Activated CD4-positive, alpha-beta T cell treated with anti-CD3 and anti-CD28 coated beads, Interleukin-2, amount 50 U/mL, for 48 hours (primary cell): Measurements from ENCODE around the gene INPP5J.
A peak's percentile ranks its signal among the peaks of the same experiment; 100 is the strongest.

Experiments used
- DNase-seq, 2 experiments: peaks; one replicate each; pipeline ENCODE4 v3.0.0-alpha.2; 2020

INPP5J gene

DNA sequence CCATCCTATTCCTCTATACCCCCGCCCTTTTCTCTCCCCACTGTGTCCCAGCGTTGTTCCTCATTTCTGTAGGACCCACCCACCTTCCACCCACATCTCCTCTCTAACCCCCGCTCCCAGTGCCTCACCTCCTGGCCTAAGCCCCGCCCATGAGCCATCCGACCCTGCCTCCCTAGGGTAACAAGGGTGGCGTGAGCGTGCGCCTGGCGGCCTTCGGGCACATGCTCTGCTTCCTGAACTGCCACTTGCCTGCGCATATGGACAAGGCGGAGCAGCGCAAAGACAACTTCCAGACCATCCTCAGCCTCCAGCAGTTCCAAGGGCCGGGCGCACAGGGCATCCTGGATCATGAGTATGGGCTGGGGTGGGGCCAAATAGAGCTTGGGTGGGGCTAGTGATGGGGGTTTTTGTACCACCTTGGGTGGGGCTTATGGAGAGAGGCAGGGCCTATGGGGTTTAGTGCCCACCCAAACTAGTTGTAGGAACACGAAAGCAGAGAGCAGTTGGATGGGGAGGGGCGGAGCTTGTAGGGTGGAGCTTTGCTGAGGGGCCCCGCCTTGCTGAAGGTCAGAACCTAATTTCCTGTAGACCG is 4.5 kb downstream of the INPP5J start:
- no peak for DNase-seq

DNA sequence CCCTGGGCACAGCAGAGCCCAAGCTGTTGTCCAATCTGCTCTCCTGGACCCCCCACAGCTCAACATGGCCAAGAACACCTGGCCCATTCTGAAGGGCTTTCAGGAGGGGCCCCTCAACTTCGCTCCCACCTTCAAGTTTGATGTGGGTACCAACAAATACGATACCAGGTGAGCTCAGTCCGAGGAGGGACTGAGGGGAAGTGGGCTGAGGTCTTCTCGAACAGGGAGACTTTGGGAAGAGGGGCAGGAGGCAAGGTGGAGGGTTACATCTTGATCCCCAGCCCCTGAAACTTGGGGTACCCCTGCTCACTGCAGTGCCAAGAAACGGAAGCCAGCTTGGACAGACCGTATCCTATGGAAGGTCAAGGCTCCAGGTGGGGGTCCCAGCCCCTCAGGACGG is 5.4 kb downstream of the INPP5J start:
- DNase-seq, result no peak

DNA sequence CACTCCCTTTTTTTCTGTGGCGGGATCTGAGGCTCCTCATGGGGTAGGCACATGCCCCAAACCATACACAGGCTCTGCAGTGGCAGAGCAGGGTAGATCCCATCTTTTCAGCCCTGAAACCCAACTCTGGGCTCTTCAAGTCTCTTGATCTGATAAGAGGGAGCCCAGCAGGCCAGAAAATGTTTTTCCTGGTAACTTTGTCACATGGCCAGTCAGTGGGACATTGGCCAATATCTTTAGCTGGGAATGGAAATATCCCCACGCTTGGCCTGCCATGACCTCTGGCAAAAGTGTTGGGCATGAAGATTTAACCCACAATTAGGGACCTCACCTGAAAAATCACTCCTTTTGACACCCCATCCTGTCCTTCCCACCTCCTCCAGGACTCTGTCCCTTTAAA is 8.1 kb downstream of the INPP5J start:
- no peak for DNase-seq

DNA sequence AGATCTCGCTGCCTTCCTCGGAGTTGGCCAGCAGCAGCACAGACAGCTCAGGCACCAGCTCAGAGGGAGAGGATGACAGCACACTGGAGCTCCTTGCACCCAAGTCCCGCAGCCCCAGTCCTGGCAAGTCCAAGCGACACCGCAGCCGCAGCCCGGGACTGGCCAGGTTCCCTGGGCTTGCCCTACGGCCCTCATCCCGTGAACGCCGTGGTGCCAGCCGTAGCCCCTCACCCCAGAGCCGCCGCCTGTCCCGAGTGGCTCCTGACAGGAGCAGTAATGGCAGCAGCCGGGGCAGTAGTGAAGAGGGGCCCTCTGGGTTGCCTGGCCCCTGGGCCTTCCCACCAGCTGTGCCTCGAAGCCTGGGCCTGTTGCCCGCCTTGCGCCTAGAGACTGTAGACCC is 11.1 kb downstream of the INPP5J start:
- no peak for DNase-seq

DNA sequence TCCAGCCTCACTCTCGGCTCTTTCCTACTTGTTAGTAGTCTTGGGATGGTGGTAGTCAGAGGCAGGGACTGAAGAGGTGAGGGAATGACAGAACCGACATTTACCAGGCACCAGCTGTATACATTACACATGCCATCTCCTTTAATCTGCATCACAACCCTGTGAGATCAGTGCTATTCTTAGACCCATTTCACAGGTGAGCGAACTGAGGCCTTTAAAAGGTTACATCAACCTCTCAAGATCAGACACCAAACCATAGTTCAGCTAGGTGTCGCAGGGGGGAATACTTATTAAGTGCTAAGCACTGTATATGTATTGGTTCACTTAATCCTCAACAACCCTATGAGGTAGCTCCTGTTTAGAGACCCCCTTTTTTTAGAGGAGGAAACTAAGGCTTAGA is 11.9 kb downstream of the INPP5J start:
- DNase-seq, result no peak

DNA sequence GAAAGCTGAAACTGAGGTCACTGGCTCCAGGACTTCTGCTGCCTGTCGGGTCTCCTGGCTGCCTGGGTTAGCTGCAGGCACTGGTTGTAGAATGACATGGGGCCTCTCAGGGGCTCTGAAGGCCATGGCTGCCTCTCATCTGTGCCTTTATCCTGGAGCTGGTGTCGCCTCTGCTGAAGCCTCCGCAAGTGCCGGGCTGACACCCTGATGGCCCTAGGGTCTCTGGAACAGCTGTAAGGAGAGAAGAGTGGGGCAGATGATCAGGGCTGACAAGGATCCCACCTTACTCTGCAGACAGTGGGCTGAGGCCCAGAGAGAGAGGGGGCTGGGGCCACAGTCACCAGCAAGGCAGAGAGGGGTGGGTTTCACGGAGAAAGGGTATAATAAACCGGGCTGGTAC is 12.9 kb downstream of the INPP5J start:
- no peak for DNase-seq

DNA sequence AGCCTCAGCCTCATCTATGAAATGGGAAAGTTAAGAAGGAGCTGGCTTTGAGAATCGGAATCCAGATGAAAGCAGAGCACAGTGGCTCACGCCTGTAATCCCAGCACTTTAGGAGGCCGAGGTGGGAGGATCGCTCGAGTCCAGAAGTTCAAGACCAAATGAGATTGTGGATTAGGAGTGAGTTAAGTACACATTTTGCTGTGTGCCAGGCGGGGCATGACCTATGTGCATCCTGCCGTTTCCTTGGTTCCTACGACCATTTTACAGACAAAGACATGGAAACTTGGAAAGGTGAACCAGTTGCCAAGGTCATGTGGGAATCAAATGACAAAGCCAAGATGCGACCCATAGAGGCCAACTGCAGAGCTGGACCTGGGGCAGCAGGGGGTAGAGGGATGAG is 13.4 kb downstream of the INPP5J start:
- no peak for DNase-seq

DNA sequence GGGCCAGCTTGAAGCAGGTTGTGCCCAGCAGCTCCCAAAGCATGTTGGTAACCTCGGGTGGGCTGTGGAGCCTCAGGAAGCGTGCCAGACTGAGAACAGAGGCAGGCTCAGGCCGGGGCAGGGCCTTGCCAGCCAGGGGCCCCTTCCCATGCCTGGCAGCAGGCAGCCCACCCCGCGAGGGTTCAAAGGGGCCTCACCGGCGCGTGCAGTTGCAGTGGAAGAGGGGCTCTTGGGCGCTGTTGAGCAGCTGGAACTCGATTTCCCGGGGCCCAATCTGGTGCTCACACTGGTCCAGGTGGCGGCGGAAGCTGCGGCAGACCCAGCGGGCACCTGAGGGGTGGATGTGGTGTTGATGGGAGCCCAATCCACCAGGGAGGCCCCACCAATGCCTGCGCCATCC is 13.9 kb downstream of the INPP5J start:
- no peak for DNase-seq

DNA sequence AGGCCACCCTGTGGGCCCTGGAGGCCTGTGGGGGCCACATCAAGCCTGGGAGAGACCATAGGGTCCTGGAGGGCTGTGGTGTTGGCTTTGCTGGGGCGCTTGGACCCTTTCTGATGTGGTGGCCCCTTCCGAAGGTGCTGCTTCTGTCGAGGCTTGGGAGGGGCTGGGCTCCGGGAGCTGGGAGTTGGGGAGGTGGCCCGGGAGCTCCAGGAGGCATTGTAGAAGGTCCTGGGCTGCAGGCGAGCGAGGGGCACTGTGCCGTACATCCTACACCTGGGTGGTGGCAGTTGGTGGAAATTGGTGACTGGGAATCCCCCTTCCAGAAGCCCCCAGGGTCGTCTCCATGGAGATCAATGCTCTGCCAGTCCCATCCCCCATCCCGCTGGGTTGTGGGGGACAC is 15.0 kb downstream of the INPP5J start:
- DNase-seq, result no peak

DNA sequence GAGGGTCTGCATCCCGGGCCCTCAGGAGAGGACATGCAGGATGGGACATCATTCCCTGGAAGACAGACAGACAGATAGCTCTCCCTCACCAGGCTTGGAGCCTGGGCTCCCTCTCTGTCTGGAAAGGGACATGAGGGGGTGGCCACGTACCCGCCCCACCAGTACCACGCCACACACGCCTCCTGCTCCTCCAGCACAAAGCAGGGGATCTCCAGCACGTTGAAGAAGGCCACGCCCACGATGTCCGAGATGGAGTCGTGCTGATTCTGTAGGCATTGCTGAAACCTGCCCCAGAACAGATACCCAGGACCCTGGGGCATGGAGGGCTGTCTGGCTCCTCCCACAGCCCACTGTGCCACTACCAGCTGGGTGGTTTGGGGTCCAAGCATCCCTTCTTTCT is 15.4 kb downstream of the INPP5J start:
- no peak for DNase-seq

DNA sequence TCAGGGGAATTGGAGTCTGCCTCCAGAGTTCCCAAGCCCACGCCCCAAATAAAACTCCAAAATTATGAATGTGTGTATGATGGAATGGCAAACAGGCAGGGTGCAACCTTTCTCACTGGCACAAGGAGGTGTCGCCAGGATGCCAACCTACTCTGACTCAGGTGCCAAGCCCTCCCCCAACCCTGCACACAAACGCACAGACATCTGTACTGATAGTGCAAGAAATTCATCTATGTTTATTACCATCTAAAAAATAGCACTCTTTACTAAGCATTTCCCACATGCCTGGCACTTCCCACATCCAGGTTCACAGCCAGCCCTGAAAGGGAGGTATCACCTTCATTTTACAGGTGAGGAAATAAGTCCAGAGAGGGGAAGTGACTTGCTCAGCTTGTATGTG is 16.3 kb downstream of the INPP5J start:
- no peak for DNase-seq

DNA sequence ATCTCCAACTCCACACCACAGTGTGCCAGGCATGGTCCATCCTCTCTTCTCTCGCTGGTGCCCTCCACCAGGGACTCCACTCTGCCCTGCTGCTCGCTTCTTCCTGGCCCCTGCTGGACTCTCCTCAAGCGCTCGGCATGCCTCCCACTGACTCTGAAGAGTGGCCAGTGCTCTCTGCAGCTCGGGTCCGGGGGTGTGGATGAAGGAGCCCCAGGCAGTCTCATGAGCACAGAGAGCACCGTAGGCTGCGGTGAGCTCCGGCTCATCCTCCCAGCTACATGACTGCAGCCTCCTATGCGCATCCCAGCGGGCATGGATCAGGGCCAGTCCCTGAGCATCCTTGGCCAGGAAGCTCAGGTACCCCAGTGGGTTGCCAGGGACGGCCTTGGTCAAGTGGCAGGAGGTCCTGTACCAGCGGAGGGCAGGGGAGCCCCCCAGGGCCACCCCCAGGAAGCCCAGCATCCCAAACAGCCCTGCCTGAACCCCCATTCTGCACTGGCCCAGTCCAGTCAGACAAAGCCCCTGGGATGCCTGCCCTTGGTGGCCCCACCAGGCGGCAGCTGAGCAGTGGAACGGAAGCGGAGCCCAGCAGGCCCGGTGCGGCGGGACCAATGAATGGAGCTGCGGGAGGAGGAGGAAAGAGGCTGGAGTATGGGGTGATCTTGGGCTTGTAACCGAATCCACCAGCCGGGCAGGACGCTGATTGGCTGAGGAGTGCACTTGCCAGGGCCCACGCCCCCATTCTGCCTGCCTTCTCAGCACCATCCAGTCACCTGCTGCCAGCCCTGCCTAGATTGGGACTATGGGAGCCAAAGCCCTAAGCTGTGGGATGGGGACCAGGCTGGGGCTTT is 17.3 kb downstream of the INPP5J start, which contains the start of gene PLA2G3:
Gene PLA2G3 (minus strand): TSS at position 643 of the 851 bp plus-strand sequence. CDS start 154 bp downstream, at position 489.
- DNase-seq, result no peak

DNA sequence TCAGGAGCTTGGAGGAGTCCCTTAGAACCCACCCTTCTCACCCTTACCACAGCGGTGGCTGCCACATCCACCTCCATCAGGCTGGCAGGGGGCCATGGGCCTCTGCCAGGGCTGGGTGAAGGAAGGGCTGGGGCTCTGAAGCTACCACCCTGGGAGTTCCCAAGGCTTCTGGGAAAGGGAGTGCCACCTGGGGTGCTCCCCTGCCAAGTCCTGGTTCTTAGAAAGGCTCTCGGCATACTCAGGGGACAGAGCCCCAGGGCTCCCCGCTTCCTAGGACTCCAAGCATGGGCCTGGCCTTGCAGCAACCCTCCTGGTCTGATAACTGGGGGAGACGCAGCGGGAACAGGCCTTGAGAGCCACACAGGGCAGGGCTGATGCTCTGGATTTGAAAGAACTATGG is 18.0 kb downstream of the INPP5J start:
- DNase-seq, result no peak

DNA sequence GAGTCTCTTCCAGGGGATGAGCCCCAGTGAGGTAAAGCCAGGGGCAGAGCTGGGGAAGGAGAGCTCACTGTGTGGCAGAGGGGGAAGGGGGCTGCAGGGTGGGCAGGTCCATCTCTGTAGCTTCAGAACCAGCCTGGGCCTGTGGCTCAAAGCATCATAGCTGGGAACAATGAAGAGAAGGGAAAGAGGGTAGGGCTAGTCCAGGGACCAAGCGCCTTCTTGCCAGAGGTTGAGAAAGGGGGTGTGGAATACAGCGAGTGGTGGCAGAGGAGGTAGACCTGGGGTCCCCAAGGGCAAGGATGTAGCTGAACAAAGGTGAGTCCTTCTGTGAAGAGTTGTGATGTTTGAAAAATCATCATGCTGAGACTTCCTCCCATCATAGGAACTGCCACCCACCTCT is 18.8 kb downstream of the INPP5J start:
- DNase-seq, result no peak

DNA sequence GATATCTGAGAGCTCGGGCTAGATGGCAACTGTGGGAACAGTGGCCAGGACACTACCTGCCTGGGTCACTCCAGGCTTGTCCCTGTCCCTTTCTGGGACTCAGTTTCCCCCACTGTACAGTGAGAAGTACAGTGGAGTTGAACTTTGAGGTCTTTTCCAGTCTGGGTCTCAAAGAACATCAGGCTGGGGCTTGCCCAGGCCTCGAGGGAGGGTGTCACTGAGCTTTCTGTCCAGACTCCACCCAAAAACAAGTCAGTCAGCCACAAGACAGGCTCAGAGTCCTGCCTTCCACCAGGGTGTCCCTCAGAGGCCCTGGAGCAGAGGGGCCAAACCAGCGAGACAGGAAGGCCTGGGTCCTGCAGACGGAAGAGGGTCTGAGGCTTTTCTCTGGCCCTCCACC is 19.5 kb downstream of the INPP5J start:
- no peak for DNase-seq

DNA sequence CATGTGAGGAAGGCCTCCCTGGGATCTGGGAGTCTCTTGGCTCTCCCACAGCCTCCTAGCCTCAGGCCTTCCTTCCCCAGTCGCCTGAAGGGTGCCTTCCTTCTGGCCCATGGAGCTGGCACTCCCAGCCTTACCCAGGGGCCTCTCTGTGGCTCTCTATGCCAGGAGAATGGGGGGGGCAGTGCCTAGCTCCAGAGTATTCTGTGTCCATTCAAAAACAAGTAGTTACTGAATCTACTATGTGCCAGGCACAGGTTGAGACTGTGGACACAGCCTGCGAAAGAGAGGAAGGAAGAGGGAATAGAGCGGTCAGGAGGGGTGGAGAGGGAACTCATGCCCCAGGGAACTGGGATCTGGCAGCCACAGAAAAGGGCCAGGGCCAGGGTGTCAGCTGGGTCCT is 20.3 kb downstream of the INPP5J start:
- DNase-seq, result no peak

DNA sequence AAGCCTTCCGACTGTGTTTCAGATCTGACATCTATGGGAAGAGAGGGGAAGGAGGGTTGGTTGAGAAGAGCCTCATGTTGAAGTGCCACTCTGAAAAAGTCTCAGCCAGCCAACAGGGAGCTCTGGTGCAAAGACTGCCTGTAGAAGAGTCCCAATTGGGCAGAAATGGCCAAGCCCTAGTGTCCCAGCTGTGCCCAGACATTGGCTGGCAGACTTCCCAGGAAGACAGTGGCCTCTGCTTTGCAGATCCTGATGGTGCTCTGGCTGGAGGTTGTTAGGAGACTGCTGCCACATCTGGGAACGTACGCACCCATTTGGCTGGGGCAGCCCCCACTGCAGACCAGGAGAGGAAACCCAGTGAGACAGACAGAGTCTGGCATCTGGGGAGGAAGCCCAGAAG is 20.8 kb downstream of the INPP5J start:
- DNase-seq, result no peak

DNA sequence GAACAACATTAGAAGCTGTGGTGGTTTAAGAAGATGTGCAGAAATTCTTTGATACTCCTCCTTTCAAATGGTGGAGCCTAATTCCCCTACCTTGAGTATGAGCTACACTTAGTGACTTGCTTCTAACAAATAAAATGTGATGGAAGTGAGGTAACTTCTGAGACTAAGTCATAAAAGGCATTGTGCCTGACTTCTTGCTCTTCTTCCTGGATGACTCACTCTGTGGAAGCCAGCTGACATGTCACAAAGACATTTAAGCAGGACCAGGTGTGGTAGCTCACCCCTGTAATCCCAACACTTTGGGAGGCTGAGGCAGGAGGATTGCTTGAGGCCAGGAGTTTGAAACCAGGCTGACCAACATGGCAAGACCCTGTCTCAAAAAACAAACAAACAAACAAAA is 21.5 kb downstream of the INPP5J start:
- no peak for DNase-seq

DNA sequence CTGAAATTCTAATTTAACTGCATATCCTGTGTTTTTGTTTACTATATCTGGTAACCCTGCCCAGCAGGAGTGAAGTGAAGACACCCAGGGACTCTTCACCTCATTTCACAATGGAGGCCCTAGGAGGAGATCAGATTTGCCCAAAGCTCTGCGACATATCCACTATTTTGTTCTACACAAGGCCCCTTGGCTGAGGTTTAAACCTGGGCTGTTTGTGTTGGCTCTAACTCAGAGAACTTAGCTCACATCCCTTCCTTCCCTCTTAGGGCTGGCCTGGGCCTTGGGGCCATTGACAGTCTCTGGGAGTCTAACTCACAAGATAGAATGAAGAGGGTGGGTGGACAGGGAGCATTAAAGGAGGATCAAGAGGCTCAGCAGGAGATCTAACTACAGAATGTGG is 25.7 kb downstream of the INPP5J start:
- no peak for DNase-seq

DNA sequence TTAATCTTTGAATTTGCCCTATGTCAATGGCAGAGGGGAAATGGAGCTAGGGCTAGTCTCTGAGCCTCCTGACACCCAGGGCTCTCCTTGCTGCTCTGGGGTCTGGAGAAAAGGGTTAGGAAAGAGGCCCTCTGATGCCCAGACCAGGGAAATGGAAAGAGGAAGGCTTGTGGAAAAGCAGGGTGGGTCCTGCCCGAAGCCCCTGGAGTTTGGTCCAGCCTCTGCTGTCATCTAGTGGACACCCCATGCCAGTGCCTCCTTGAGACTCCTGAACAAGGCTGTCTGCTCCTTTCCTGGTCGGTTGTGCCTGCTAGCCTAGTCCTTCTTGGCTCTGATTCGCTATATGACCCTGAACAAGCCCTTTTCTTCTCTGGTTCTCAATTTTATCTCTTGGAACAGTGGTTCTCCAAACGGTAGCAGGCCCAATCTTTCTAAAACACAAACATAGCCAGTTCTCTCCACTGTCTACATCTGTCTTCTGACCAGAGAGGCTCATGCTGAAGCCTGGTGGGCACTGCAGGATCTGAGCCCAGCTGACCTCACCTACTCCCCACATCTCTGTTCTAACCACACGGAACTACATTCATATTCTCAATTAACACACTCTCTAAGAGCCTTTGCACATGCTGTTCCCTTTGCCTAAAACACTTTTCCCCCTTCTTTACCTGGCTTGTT is 26.3 kb downstream of the INPP5J start:
- DNase-seq, result peak; percentile 36 to 50

DNA sequence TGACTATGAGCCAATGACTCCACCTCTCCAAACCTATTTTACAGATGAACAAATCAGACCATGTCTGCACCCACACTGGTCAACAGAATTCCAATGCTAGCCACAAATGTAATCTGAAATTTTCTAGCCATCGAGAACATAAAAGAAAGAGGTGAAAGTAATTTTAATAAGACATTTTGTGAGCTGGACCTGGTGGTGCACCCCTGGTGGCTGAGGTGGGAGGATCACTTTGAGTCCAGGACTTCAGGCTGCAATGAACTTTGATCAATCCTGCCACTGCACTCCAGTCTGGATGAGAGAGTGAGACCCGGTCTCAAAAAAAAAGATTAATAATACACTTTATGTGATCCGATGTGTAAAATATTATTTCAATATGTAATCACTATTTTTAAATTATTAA is 27.8 kb downstream of the INPP5J start:
- no peak for DNase-seq

DNA sequence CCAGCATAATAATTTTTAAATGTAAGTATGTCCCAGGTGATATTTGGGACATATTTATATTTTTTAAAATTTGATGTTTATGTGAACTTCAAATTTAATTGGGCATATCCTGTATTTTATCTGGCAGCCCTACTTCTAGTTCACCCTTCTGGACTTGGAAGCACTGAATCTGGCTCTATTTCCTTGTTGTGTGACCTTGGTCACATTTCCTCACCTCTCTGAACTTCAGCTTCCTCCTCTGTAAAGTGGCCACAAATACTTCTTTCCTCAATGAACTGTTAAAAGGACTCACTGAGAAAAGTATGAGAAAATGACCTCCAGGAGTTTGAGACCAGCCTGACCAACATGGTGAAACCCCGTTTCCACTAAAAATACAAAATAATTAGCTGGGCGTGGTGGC is 29.1 kb downstream of the INPP5J start:
- no peak for DNase-seq

DNA sequence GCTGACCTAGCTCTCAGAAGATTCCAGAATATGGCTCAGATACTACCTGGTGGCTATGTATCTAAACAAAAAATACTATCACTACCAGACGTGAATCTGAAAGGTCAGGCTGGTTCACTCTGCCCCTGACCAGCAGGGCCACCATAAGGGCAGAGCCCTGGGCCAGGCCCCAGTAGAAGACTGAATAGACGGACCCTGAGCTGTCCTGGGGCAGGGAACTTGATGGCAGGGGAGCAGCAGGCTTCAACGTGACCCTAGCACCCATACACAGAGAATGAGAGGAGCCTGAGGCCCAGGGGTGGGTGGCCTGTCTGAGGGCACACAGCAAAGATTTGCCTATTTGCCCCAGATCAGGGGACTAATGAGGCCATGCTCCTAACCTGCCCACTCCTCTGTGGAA is 30.6 kb downstream of the INPP5J start:
- DNase-seq, result no peak

DNA sequence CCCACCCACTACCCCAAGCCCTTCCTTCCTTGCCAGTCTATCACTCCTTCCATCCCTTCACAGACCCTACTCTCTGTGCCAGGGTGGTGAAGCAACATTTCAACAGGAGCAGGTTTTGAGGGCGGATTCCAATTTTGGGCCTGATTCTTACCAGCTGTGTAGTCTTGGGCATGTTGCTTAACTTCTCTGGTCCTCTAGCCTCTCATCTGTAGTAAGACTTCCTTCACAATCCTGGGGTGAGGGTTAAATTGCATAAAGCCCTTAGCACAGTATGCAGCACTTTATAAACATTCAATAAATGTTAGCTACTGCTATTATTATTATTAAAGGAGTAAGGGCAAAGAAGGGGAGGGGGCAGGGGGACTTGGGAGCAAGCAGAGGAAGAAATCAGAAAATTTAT is 32.2 kb downstream of the INPP5J start:
- no peak for DNase-seq
